Cardiac fibroblast (primary cell): ENCODE measurements around the gene ADAM10.

Source experiments
- DNase-seq, 2 donors: peaks; one replicate each; pipeline versions ENCODE4 v3.0.0 to v3.0.0-alpha.2; 2010; ENCODE audit warnings: low read depth in 2 of 2
- H3K4me3 ChIP-seq, 2 donors: replicated peaks in 1 of 2; 1 replicate in 1 of 2; 2 replicates in 1 of 2; pipeline ENCODE4 v1.5.1; 2011; ENCODE audit warnings: low read depth in 2 of 2, low read length in 2 of 2, mild to moderate bottlenecking in 2 of 2, moderate library complexity in 1 of 2
- TF ChIP-seq, protein P1 (sequence below): IDR thresholded peaks from one replicate; pipeline ENCODE4 v1.5.1; 2011; ENCODE audit warnings: low read depth, mild to moderate bottlenecking, low read length, inconsistent platforms

Gene ADAM10

DNA sequence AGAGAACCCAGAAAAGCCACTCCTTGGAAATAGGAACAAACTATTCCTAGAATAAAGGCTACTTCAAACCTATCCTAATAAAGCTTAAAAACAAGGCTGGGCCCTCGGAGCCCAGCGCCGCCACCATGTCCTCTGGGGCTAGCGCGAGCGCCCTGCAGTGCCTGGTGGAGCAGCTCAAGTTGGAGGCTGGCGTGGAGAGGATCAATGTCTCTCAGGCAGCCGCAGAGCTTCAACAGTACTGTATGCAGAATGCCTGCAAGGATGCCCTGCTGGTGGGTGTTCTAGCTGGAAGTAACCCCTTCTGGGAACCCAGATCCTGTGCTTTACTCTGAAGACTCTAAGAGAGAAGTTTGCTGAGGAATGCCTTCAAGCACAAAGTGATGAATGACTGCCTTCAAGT is 63.2 kb downstream of the ADAM10 start:
- no peak for DNase-seq
- TF ChIP-seq, protein P1, sequence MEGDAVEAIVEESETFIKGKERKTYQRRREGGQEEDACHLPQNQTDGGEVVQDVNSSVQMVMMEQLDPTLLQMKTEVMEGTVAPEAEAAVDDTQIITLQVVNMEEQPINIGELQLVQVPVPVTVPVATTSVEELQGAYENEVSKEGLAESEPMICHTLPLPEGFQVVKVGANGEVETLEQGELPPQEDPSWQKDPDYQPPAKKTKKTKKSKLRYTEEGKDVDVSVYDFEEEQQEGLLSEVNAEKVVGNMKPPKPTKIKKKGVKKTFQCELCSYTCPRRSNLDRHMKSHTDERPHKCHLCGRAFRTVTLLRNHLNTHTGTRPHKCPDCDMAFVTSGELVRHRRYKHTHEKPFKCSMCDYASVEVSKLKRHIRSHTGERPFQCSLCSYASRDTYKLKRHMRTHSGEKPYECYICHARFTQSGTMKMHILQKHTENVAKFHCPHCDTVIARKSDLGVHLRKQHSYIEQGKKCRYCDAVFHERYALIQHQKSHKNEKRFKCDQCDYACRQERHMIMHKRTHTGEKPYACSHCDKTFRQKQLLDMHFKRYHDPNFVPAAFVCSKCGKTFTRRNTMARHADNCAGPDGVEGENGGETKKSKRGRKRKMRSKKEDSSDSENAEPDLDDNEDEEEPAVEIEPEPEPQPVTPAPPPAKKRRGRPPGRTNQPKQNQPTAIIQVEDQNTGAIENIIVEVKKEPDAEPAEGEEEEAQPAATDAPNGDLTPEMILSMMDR: no peak
- H3K4me3 ChIP-seq: no peak overlapping the region

DNA sequence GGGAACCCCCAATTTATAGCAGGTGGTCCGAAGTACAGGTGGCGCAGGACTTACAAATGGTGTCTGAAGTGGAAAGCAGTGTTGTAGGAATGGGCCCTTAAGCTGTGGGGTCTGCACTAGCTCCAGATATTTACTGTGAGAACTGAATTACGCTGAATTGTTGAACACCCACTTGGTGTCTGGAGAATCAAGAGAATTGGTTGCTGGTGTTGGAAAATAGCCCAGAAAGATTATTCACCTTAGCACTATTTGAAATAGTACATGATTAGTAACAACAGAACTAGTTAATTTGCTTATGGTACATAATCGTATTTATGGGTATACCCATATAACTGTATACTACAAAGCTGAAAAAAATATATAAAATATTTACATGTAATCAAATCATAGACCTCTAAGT is 64.8 kb downstream of the ADAM10 start:
- no peak overlapping the region for H3K4me3 ChIP-seq
- DNase-seq: peak in 1 of 2 donors; percentile 49
- TF ChIP-seq, protein P1: no peak

DNA sequence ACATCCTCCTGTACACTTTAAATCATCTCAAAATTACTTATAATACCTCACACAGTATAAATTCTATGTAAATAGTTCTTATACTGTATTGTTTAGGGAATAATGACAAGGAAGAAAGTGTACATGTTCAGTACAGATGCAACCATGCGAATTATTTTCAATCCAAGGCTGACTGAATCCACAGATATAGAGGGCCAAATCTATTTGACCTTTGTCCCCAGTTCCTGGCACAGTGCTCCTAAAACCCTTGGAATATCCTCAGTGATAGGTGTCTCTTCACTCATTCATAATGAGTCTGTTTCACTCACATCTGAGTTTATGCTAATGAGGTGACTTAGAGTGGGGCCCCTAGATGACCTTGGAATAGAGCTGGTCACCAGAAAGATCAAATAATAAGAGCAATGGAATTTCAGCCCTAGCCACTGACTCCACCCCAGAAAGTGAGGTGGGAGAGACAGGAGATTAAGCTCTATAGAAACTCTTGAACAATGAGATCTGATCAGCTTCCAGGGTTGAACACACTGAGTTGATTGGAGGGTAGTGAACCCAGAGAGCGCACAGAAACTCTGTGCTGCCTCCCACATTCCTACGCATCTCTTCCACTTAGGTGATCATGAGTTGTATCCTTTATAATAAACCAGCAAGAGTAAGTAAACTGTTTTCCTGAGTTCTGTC is 65.3 kb downstream of the ADAM10 start:
- TF ChIP-seq, protein P1: no peak
- H3K4me3 ChIP-seq: no peak overlapping the region
- no peak for DNase-seq

DNA sequence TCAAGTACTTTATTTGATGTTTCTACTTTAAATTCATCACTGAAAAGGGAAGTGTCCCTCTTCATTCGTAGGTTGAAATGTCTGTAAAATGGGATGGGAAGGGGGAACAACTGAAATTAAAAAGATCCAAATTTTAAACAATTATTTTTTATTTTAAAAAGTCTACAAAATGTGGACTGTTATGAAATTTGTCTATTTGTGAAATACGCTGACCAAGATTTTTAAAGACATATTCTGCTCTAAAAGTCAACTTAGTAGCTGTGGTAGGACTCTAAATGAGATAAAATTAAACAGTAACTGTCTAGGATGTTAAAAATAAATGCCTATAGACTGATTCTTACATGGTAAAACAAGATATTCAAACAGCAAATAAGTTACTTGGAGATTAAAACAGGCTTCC is 67.3 kb downstream of the ADAM10 start:
- H3K4me3 ChIP-seq: no peak overlapping the region
- TF ChIP-seq, protein P1: no peak
- DNase-seq: no peak

DNA sequence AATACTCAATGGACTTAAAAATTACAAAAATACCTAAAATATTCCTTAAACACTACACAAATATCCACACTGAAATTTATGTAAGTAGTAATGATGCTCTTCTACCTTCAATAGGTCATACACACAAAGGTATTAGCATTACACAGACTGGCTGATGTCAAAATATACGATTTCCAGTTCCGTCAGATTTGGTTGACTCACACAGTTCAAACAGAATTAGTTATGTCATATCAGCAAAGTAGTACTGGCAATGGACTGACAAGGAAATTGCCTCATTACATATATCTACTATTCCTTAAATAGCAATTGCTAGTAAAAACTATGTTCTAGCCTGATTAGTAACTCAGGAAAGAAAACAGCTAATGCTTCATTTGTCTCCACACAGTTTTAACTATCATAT is 70.8 kb downstream of the ADAM10 start:
- no peak overlapping the region for H3K4me3 ChIP-seq
- TF ChIP-seq, protein P1: no peak
- peak; percentile 53 to 61 for DNase-seq

DNA sequence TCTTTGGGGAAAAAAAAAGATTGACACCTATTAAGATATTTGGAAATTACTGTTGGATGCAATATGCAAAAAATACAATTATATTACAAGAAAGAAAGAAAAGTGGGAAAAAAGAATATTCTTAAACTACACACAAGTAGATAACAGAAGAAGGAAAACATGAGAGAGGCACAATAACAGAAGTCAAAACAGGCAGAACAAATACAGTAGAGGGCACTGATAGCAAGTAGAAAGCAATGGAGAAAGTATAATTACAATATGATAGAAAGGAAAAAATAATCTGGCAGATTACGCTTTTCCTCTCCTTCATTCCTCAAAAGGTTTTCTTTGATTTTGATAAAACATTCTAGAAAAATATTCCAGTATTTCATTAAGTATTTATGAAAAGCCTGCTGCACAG is 72.1 kb downstream of the ADAM10 start:
- DNase-seq: no peak
- TF ChIP-seq, protein P1: no peak
- H3K4me3 ChIP-seq: no peak overlapping the region

DNA sequence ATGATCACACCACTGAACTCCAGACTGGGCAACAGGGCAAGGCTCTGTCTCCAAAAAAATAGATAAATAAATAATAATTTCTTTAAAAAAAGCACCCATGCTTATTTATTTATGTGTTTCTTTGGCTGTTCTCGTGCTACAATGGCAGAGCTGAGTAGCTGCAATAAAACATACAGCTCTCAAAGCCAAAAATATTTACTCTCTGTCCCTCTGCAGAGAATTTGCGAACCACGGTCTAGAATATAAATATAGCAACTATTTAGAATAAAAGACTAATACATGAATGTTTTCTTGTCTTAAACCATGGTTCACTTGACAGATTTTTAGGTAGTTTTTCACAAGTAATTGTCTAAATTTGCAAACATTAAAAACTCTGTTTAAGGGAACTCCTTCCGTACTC is 72.7 kb downstream of the ADAM10 start:
- DNase-seq: no peak
- TF ChIP-seq, protein P1: no peak
- H3K4me3 ChIP-seq: no peak overlapping the region
